ENCODE data around the gene ALOX15.

GRCh38 chr17:4616476-4616875, 25.0 kb downstream of the ALOX15 start:
- no peak for TF ChIP-seq CTCF (IDR thresholded peaks at IDR 0.05)
- no peak for TF ChIP-seq POLR2A (IDR thresholded peaks at IDR 0.05)
- TF ChIP-seq POLR2AphosphoS5 (IDR thresholded peaks at IDR 0.05; ENCODE audit: insufficient read depth in 1 of 2, low read depth in 1 of 2), result no peak

All from vagina (tissue), 2 donors.